HEK293 (cell line): ENCODE data around the gene DCST2.

ENCODE experiments used
- GLIS1 ChIP-seq: fragments of 450-650 bp; formaldehyde crosslinking; IDR thresholded peaks from 2 replicates; pipeline ENCODE4 v1.5.1; 2016; ENCODE audit warnings: missing biosample characterization, missing genetic modification characterization
- KLF10 ChIP-seq: fragments of 450-650 bp; IDR thresholded peaks from 2 replicates; pipeline ENCODE4 v1.5.1; 2018; ENCODE audit warnings: missing biosample characterization, mild to moderate bottlenecking, missing genetic modification characterization
- PRDM6 ChIP-seq: fragments of 450-650 bp; formaldehyde crosslinking; IDR thresholded peaks from 2 replicates; pipeline ENCODE4 v1.5.1; 2017; ENCODE audit warnings: missing biosample characterization, missing genetic modification characterization
- REPIN1 ChIP-seq: fragments of 450-650 bp; formaldehyde crosslinking; IDR thresholded peaks from 2 replicates; pipeline ENCODE4 v1.5.1; 2017; ENCODE audit warnings: missing biosample characterization, missing genetic modification characterization, low read depth
- ZNF398 ChIP-seq: fragments of 450-650 bp; formaldehyde crosslinking; IDR thresholded peaks from 2 replicates; pipeline ENCODE4 v1.5.1; 2017; ENCODE audit warnings: missing biosample characterization, missing genetic modification characterization
- ZNF501 ChIP-seq: fragments of 450-650 bp; formaldehyde crosslinking; IDR thresholded peaks from 2 replicates; pipeline ENCODE4 v1.5.1; 2016; ENCODE audit warnings: missing biosample characterization, missing genetic modification characterization
- ZNF621 ChIP-seq: fragments of 450-650 bp; formaldehyde crosslinking; IDR thresholded peaks from 2 replicates; pipeline ENCODE4 v1.5.1; 2017; ENCODE audit warnings: missing biosample characterization, missing genetic modification characterization
- ZSCAN5A ChIP-seq: fragments of 450-650 bp; formaldehyde crosslinking; IDR thresholded peaks from 2 replicates; pipeline ENCODE4 v1.5.1; 2016; ENCODE audit warnings: missing biosample characterization, missing genetic modification characterization
- TF ChIP-seq, protein P1 (sequence below): fragments of 450-650 bp; formaldehyde crosslinking; IDR thresholded peaks from 2 replicates; pipeline ENCODE4 v1.5.1; 2016; ENCODE audit warnings: missing biosample characterization, missing genetic modification characterization
- TF ChIP-seq, protein P2 (sequence below): fragments of 450-650 bp; formaldehyde crosslinking; IDR thresholded peaks from 2 replicates; pipeline ENCODE4; 2016; ENCODE audit warnings: missing biosample characterization, missing genetic modification characterization
- TF ChIP-seq, protein P3 (sequence below): fragments of 450-650 bp; formaldehyde crosslinking; IDR thresholded peaks from 2 replicates; pipeline ENCODE4 v1.5.1; 2017; ENCODE audit warnings: missing biosample characterization, missing genetic modification characterization
- TF ChIP-seq, protein P4 (sequence below): fragments of 450-650 bp; formaldehyde crosslinking; IDR thresholded peaks from 2 replicates; pipeline ENCODE4 v1.5.1; 2016; ENCODE audit warnings: missing biosample characterization, missing genetic modification characterization
- TF ChIP-seq, protein P5 (sequence below): fragments of 450-650 bp; formaldehyde crosslinking; IDR thresholded peaks from 2 replicates; pipeline ENCODE4 v1.5.1; 2016; ENCODE audit warnings: missing biosample characterization, missing genetic modification characterization

Gene DCST2

GRCh38 chr1:155080312-155081228 is 47.0 kb upstream of the DCST2 start (continued):
- no peak for TF ChIP-seq PRDM6 (tag by site-specific recombination)
- TF ChIP-seq, protein P1, sequence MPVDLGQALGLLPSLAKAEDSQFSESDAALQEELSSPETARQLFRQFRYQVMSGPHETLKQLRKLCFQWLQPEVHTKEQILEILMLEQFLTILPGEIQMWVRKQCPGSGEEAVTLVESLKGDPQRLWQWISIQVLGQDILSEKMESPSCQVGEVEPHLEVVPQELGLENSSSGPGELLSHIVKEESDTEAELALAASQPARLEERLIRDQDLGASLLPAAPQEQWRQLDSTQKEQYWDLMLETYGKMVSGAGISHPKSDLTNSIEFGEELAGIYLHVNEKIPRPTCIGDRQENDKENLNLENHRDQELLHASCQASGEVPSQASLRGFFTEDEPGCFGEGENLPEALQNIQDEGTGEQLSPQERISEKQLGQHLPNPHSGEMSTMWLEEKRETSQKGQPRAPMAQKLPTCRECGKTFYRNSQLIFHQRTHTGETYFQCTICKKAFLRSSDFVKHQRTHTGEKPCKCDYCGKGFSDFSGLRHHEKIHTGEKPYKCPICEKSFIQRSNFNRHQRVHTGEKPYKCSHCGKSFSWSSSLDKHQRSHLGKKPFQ (tag by site-specific recombination), result peak; percentile 18; the same call in 1 of the 2 replicates
- TF ChIP-seq, protein P2, sequence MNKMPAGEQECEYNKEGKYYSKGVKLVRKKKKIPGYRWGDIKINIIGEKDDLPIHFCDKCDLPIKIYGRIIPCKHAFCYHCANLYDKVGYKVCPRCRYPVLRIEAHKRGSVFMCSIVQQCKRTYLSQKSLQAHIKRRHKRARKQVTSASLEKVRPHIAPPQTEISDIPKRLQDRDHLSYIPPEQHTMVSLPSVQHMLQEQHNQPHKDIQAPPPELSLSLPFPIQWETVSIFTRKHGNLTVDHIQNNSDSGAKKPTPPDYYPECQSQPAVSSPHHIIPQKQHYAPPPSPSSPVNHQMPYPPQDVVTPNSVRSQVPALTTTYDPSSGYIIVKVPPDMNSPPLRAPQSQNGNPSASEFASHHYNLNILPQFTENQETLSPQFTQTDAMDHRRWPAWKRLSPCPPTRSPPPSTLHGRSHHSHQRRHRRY (tag by site-specific recombination), result no peak
- TF ChIP-seq ZNF621 (tag by site-specific recombination), result no peak
- TF ChIP-seq, protein P3, sequence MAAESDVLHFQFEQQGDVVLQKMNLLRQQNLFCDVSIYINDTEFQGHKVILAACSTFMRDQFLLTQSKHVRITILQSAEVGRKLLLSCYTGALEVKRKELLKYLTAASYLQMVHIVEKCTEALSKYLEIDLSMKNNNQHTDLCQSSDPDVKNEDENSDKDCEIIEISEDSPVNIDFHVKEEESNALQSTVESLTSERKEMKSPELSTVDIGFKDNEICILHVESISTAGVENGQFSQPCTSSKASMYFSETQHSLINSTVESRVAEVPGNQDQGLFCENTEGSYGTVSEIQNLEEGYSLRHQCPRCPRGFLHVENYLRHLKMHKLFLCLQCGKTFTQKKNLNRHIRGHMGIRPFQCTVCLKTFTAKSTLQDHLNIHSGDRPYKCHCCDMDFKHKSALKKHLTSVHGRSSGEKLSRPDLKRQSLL (tag by site-specific recombination), result peak; percentile 99
- TF ChIP-seq ZSCAN5A, result peak; percentile 13; the same call in 1 of the 2 replicates
- TF ChIP-seq, protein P4, sequence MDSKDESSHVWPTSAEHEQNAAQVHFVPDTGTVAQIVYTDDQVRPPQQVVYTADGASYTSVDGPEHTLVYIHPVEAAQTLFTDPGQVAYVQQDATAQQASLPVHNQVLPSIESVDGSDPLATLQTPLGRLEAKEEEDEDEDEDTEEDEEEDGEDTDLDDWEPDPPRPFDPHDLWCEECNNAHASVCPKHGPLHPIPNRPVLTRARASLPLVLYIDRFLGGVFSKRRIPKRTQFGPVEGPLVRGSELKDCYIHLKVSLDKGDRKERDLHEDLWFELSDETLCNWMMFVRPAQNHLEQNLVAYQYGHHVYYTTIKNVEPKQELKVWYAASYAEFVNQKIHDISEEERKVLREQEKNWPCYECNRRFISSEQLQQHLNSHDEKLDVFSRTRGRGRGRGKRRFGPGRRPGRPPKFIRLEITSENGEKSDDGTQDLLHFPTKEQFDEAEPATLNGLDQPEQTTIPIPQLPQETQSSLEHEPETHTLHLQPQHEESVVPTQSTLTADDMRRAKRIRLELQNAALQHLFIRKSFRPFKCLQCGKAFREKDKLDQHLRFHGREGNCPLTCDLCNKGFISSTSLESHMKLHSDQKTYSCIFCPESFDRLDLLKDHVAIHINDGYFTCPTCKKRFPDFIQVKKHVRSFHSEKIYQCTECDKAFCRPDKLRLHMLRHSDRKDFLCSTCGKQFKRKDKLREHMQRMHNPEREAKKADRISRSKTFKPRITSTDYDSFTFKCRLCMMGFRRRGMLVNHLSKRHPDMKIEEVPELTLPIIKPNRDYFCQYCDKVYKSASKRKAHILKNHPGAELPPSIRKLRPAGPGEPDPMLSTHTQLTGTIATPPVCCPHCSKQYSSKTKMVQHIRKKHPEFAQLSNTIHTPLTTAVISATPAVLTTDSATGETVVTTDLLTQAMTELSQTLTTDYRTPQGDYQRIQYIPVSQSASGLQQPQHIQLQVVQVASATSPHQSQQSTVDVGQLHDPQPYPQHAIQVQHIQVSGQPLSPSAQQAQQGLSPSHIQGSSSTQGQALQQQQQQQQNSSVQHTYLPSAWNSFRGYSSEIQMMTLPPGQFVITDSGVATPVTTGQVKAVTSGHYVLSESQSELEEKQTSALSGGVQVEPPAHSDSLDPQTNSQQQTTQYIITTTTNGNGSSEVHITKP (tag by site-specific recombination), result peak; percentile 60
- peak; percentile 82 for TF ChIP-seq ZNF398 (tag by site-specific recombination)
- TF ChIP-seq REPIN1 (tag by site-specific recombination), result 0 out of 2 replicates have a peak, but pooled peaks have one; percentile 23
- TF ChIP-seq KLF10 (tag by site-specific recombination), result peak; percentile 89; the same call in 1 of the 2 replicates
- TF ChIP-seq, protein P5, sequence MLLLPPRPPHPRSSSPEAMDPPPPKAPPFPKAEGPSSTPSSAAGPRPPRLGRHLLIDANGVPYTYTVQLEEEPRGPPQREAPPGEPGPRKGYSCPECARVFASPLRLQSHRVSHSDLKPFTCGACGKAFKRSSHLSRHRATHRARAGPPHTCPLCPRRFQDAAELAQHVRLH (tag by site-specific recombination), result peak; percentile 85
- peak; percentile 78 for TF ChIP-seq GLIS1 (tag by site-specific recombination)
- 0 out of 2 replicates have a peak, but pooled peaks have one; percentile 60 for TF ChIP-seq ZNF501 (tag by site-specific recombination)
